ENCODE measurements around the gene PFDN5. TPM values are rescaled to one million over a fixed set of nuclear protein-coding genes. Genes with fewer than 3 reads are reported as not detected.

Gene PFDN5
- total and polyA plus RNA-seq, 2 experiments from 2014 or later = 199 to 567 TPM

DNA sequence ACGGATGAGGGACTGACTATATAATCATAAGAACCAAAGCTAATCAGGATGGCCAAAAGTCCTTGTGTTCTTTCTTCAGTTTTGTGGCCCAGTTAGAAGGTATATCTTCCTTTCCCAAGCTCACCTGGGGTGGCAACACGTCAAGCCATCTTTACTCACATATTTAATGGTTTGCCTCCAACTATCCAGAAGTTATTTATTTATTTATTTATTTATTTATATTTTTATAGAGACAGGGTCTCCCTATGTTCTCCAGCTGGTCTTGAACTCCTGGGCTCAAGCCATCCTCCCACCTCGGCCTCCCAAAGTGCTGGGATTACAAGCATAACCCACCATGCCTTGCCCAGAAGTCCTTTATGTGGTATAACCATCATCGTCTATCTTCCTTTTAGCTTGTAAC lies 52.6 kb downstream of the PFDN5 start (continued):
- TF ChIP-seq, protein P1, sequence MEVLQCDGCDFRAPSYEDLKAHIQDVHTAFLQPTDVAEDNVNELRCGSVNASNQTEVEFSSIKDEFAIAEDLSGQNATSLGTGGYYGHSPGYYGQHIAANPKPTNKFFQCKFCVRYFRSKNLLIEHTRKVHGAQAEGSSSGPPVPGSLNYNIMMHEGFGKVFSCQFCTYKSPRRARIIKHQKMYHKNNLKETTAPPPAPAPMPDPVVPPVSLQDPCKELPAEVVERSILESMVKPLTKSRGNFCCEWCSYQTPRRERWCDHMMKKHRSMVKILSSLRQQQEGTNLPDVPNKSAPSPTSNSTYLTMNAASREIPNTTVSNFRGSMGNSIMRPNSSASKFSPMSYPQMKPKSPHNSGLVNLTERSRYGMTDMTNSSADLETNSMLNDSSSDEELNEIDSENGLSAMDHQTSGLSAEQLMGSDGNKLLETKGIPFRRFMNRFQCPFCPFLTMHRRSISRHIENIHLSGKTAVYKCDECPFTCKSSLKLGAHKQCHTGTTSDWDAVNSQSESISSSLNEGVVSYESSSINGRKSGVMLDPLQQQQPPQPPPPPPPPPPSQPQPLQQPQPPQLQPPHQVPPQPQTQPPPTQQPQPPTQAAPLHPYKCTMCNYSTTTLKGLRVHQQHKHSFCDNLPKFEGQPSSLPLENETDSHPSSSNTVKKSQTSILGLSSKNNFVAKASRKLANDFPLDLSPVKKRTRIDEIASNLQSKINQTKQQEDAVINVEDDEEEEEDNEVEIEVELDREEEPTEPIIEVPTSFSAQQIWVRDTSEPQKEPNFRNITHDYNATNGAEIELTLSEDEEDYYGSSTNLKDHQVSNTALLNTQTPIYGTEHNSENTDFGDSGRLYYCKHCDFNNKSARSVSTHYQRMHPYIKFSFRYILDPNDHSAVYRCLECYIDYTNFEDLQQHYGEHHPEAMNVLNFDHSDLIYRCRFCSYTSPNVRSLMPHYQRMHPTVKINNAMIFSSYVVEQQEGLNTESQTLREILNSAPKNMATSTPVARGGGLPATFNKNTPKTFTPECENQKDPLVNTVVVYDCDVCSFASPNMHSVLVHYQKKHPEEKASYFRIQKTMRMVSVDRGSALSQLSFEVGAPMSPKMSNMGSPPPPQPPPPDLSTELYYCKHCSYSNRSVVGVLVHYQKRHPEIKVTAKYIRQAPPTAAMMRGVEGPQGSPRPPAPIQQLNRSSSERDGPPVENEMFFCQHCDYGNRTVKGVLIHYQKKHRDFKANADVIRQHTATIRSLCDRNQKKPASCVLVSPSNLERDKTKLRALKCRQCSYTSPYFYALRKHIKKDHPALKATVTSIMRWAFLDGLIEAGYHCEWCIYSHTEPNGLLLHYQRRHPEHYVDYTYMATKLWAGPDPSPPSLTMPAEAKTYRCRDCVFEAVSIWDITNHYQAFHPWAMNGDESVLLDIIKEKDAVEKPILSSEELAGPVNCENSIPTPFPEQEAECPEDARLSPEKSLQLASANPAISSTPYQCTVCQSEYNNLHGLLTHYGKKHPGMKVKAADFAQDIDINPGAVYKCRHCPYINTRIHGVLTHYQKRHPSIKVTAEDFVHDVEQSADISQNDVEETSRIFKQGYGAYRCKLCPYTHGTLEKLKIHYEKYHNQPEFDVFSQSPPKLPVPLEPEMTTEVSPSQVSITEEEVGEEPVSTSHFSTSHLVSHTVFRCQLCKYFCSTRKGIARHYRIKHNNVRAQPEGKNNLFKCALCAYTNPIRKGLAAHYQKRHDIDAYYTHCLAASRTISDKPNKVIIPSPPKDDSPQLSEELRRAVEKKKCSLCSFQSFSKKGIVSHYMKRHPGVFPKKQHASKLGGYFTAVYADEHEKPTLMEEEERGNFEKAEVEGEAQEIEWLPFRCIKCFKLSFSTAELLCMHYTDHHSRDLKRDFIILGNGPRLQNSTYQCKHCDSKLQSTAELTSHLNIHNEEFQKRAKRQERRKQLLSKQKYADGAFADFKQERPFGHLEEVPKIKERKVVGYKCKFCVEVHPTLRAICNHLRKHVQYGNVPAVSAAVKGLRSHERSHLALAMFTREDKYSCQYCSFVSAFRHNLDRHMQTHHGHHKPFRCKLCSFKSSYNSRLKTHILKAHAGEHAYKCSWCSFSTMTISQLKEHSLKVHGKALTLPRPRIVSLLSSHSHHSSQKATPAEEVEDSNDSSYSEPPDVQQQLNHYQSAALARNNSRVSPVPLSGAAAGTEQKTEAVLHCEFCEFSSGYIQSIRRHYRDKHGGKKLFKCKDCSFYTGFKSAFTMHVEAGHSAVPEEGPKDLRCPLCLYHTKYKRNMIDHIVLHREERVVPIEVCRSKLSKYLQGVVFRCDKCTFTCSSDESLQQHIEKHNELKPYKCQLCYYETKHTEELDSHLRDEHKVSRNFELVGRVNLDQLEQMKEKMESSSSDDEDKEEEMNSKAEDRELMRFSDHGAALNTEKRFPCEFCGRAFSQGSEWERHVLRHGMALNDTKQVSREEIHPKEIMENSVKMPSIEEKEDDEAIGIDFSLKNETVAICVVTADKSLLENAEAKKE (CRISPR knock-in tag; IDR thresholded peaks at IDR 0.05) = no peak
- no peak for TF ChIP-seq EZH2phosphoT487 (IDR thresholded peaks at IDR 0.05; ENCODE audit: unreplicated experiment)
- TF ChIP-seq JUNB (IDR thresholded peaks at IDR 0.05; ENCODE audit: unreplicated experiment) = no peak

Other genes starting within 250 kb of the PFDN5 start
- gene TNS2, start 245.5 kb upstream of the PFDN5 start, total RNA-seq (2014; rRNA removed; shearing (Covaris generic)) = 5.7 and 6.9 TPM in 2 replicates
- gene TNS2, start 245.5 kb upstream of the PFDN5 start, polyA plus RNA-seq (2016; fragmentation: Nextera tagmentation; extraction: Ambion mirVana) = 1.5 and 1.8 TPM in 2 replicates
- gene SPRYD3, start 216.2 kb upstream of the PFDN5 start, total RNA-seq (2014; rRNA removed; shearing (Covaris generic)) = 4.7 and 5.4 TPM in 2 replicates
- gene SPRYD3, start 216.2 kb upstream of the PFDN5 start, polyA plus RNA-seq (2016; fragmentation: Nextera tagmentation; extraction: Ambion mirVana) = 3.4 and 4.3 TPM in 2 replicates
- gene IGFBP6, start 197.9 kb upstream of the PFDN5 start, total RNA-seq (2014; rRNA removed; shearing (Covaris generic)) = 14.1 and 16.6 TPM in 2 replicates
- gene IGFBP6, start 197.9 kb upstream of the PFDN5 start, polyA plus RNA-seq (2016; fragmentation: Nextera tagmentation; extraction: Ambion mirVana) = 14.7 and 17.6 TPM in 2 replicates
- not detected in 2 replicates for gene SOAT2, start 192.1 kb upstream of the PFDN5 start, total RNA-seq (2014; rRNA removed; shearing (Covaris generic))
- gene SOAT2, start 192.1 kb upstream of the PFDN5 start, polyA plus RNA-seq (2016; fragmentation: Nextera tagmentation; extraction: Ambion mirVana) = not detected in 2 replicates
- 13.0 and 13.2 TPM in 2 replicates for gene ZNF740, start 114.8 kb upstream of the PFDN5 start, total RNA-seq (2014; rRNA removed; shearing (Covaris generic))
- gene ZNF740, start 114.8 kb upstream of the PFDN5 start, polyA plus RNA-seq (2016; fragmentation: Nextera tagmentation; extraction: Ambion mirVana) = 1.3 and 2.6 TPM in 2 replicates
- gene CSAD, start 114.6 kb upstream of the PFDN5 start, total RNA-seq (2014; rRNA removed; shearing (Covaris generic)) = 3.6 and 7.1 TPM in 2 replicates
- 3.1 and 3.2 TPM in 2 replicates for gene CSAD, start 114.6 kb upstream of the PFDN5 start, polyA plus RNA-seq (2016; fragmentation: Nextera tagmentation; extraction: Ambion mirVana)
- gene ITGB7, start 88.3 kb upstream of the PFDN5 start, total RNA-seq (2014; rRNA removed; shearing (Covaris generic)) = 0.39 TPM in 1 of 2 replicates, not detected in the other
- 0.32 and 0.43 TPM in 2 replicates for gene ITGB7, start 88.3 kb upstream of the PFDN5 start, polyA plus RNA-seq (2016; fragmentation: Nextera tagmentation; extraction: Ambion mirVana)
- gene RARG, start 63.3 kb upstream of the PFDN5 start, total RNA-seq (2014; rRNA removed; shearing (Covaris generic)) = 39.3 and 50.2 TPM in 2 replicates
- 16.4 and 18.5 TPM in 2 replicates for gene RARG, start 63.3 kb upstream of the PFDN5 start, polyA plus RNA-seq (2016; fragmentation: Nextera tagmentation; extraction: Ambion mirVana)
- 39.6 and 56.5 TPM in 2 replicates for gene ESPL1, start 27.2 kb upstream of the PFDN5 start, total RNA-seq (2014; rRNA removed; shearing (Covaris generic))
- 12.7 and 13.2 TPM in 2 replicates for gene ESPL1, start 27.2 kb upstream of the PFDN5 start, polyA plus RNA-seq (2016; fragmentation: Nextera tagmentation; extraction: Ambion mirVana)
- gene MYG1, start 4.2 kb downstream of the PFDN5 start, total RNA-seq (2014; rRNA removed; shearing (Covaris generic)) = 65.0 and 66.5 TPM in 2 replicates
- gene MYG1, start 4.2 kb downstream of the PFDN5 start, polyA plus RNA-seq (2016; fragmentation: Nextera tagmentation; extraction: Ambion mirVana) = 94.2 and 100.0 TPM in 2 replicates
- gene AAAS, start 26.1 kb downstream of the PFDN5 start, total RNA-seq (2014; rRNA removed; shearing (Covaris generic)) = 77.7 and 81.7 TPM in 2 replicates
- gene AAAS, start 26.1 kb downstream of the PFDN5 start, polyA plus RNA-seq (2016; fragmentation: Nextera tagmentation; extraction: Ambion mirVana) = 36.7 and 40.4 TPM in 2 replicates
- gene SP7, start 40.8 kb downstream of the PFDN5 start, total RNA-seq (2014; rRNA removed; shearing (Covaris generic)) = 0.04 and 0.17 TPM in 2 replicates
- 0.16 TPM in 1 of 2 replicates, not detected in the other for gene SP7, start 40.8 kb downstream of the PFDN5 start, polyA plus RNA-seq (2016; fragmentation: Nextera tagmentation; extraction: Ambion mirVana)
- gene SP1, start 84.6 kb downstream of the PFDN5 start, total RNA-seq (2014; rRNA removed; shearing (Covaris generic)) = 68.4 and 73.3 TPM in 2 replicates
- 10.6 and 11.1 TPM in 2 replicates for gene SP1, start 84.6 kb downstream of the PFDN5 start, polyA plus RNA-seq (2016; fragmentation: Nextera tagmentation; extraction: Ambion mirVana)
- gene AMHR2, start 128.3 kb downstream of the PFDN5 start, total RNA-seq (2014; rRNA removed; shearing (Covaris generic)) = 0.24 TPM in 1 of 2 replicates, not detected in the other
- gene AMHR2, start 128.3 kb downstream of the PFDN5 start, polyA plus RNA-seq (2016; fragmentation: Nextera tagmentation; extraction: Ambion mirVana) = not detected in 2 replicates
- gene PRR13, start 146.2 kb downstream of the PFDN5 start, total RNA-seq (2014; rRNA removed; shearing (Covaris generic)) = 70.5 and 120 TPM in 2 replicates
- 302 and 303 TPM in 2 replicates for gene PRR13, start 146.2 kb downstream of the PFDN5 start, polyA plus RNA-seq (2016; fragmentation: Nextera tagmentation; extraction: Ambion mirVana)
- 676 and 713 TPM in 2 replicates for gene PCBP2, start 156.6 kb downstream of the PFDN5 start, total RNA-seq (2014; rRNA removed; shearing (Covaris generic))
- gene PCBP2, start 156.6 kb downstream of the PFDN5 start, polyA plus RNA-seq (2016; fragmentation: Nextera tagmentation; extraction: Ambion mirVana) = 397 and 473 TPM in 2 replicates
- 15.6 and 17.9 TPM in 2 replicates for gene MAP3K12, start 203.9 kb downstream of the PFDN5 start, total RNA-seq (2014; rRNA removed; shearing (Covaris generic))
- gene MAP3K12, start 203.9 kb downstream of the PFDN5 start, polyA plus RNA-seq (2016; fragmentation: Nextera tagmentation; extraction: Ambion mirVana) = 6.6 and 7.9 TPM in 2 replicates
- 55.7 and 83.4 TPM in 2 replicates for gene TARBP2, start 205.7 kb downstream of the PFDN5 start, total RNA-seq (2014; rRNA removed; shearing (Covaris generic))
- gene TARBP2, start 205.7 kb downstream of the PFDN5 start, polyA plus RNA-seq (2016; fragmentation: Nextera tagmentation; extraction: Ambion mirVana) = 52.1 and 57.0 TPM in 2 replicates
- 0.69 TPM in 1 of 2 replicates, not detected in the other for gene NPFF, start 211.9 kb downstream of the PFDN5 start, total RNA-seq (2014; rRNA removed; shearing (Covaris generic))
- gene NPFF, start 211.9 kb downstream of the PFDN5 start, polyA plus RNA-seq (2016; fragmentation: Nextera tagmentation; extraction: Ambion mirVana) = 0.71 and 0.96 TPM in 2 replicates

All from GM23338 (cell line).